Brain microvascular endothelial cell (primary cell): ENCODE data around the gene DLK2.

Experiments
- DNase-seq: peaks from one replicate; pipeline ENCODE4 v3.0.0-alpha.2; 2020
- H3K27ac ChIP-seq: fragments of 250-450 bp; sonication (Bioruptor Pico); 2 replicates; pipeline ENCODE4 v1.5.1; 2020; ENCODE audit warnings: mild to moderate bottlenecking, moderate library complexity
- H3K27me3 ChIP-seq: fragments of 250-450 bp; sonication (Bioruptor Pico); replicated peaks from 2 replicates; pipeline ENCODE4 v1.5.1; 2020; ENCODE audit warnings: mild to moderate bottlenecking
- H3K36me3 ChIP-seq: fragments of 250-450 bp; sonication (Bioruptor Pico); replicated peaks from 2 replicates; pipeline ENCODE4 v1.5.1; 2020; ENCODE audit warnings: mild to moderate bottlenecking
- H3K4me3 ChIP-seq: 2 replicates; pipeline ENCODE4 v1.5.1; 2011; ENCODE audit warnings: low read depth, mild to moderate bottlenecking, control low read depth, low read length, moderate library complexity
- in situ Hi-C: cut with HindIII; loops from 2 replicates; pipeline ENCODE4 v1.10.0; 2017; ENCODE audit warnings: low sequenced_read_pairs, low pct_ligation_motif_present
- TF ChIP-seq, protein P1 (sequence below): IDR thresholded peaks from 2 replicates; pipeline ENCODE4 v1.5.1; 2011; ENCODE audit warnings: low read depth, mild to moderate bottlenecking, moderate library complexity, low read length, control low read depth, inconsistent platforms; ENCODE audit errors: missing control alignments

Gene DLK2

DNA sequence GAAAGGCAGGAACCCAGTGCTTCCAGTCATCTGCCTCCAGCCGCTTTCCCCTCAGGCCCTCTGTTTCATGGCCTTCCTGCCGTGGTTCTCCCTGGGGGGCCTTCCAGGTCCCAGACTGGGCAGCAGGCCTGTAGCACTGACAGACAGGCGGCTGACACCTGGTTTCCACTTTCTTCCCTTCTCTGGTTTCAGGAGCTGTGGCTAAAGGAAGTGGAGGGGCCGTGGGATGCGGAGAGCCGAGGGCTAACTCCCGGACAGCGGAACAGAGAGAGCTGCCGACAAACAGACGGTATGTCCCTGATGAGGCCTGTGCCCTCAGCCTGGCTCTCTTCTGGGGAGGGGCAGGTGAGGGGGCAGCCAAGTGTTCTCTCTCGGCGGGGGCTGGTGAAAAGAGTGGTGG lies 42.3 kb upstream of the DLK2 start:
- H3K27ac ChIP-seq = no peak overlapping the region
- in situ Hi-C loops = no loop called here
- no peak for DNase-seq
- H3K36me3 ChIP-seq = peaks cover 32% of the 10 kb centered on the region
- H3K27me3 ChIP-seq = no peaks in the 10 kb centered on the region
- H3K4me3 ChIP-seq = no peak overlapping the region
- TF ChIP-seq, protein P1, sequence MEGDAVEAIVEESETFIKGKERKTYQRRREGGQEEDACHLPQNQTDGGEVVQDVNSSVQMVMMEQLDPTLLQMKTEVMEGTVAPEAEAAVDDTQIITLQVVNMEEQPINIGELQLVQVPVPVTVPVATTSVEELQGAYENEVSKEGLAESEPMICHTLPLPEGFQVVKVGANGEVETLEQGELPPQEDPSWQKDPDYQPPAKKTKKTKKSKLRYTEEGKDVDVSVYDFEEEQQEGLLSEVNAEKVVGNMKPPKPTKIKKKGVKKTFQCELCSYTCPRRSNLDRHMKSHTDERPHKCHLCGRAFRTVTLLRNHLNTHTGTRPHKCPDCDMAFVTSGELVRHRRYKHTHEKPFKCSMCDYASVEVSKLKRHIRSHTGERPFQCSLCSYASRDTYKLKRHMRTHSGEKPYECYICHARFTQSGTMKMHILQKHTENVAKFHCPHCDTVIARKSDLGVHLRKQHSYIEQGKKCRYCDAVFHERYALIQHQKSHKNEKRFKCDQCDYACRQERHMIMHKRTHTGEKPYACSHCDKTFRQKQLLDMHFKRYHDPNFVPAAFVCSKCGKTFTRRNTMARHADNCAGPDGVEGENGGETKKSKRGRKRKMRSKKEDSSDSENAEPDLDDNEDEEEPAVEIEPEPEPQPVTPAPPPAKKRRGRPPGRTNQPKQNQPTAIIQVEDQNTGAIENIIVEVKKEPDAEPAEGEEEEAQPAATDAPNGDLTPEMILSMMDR = no peak

DNA sequence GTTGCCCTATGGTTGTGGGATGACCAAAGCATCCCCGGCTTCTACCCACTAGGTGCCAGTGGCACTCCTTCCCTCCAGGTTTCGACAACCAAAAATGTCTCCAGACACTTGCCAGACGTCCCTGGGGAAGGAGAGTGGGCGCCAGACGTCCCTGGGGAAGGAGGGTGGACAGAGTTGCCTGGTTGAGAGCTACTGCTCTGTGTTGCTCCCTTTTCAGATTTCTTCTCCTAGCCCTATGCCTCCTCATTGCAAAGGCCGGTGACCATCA lies 41.7 kb upstream of the DLK2 start:
- no peak for DNase-seq
- TF ChIP-seq, protein P1 = no peak
- H3K27ac ChIP-seq = no peak overlapping the region
- H3K36me3 ChIP-seq = peaks cover 27% of the 10 kb centered on the region
- H3K27me3 ChIP-seq = no peaks in the 10 kb centered on the region
- in situ Hi-C loops = no loop called here
- H3K4me3 ChIP-seq = no peak overlapping the region

GRCh38 chr6:43496370-43497128 lies 41.2 kb upstream of the DLK2 start:
- TF ChIP-seq, protein P1 = peak; percentile 77
- Histone ChIP-seq H3K4me3 (no peak overlapping the region), H3K27me3 (no peaks in the 10 kb centered on the region), H3K36me3 (peaks cover 27% of the 10 kb centered on the region), H3K27ac (no peak overlapping the region)
- in situ Hi-C loops = no loop called here
- peak; percentile 38 for DNase-seq

DNA sequence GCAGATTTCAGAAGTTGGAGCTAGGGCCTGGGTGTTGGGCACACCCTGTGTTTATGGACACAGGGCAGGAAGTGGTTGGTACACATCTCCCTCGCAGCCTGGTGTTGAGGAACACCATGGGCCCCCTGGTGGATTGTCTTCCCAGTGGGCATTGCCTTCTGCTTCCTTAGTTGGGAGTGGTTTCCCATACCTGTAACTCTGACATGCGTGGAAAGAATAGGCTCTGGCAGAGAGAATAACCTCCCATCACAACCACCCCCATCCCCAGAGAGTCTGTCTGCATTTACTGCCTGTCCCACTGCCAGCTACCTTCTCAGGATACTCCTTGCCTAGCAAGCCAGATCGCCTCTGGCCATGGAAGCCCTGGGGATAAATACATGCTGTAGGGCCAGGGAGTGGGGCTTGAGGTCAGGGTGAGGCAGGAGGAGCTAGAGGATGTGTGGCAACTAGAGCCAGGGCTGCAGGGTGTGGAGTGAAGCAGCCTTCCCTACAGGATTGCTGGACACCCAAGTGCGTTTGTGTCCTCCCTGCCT lies 40.1 kb upstream of the DLK2 start:
- no peak for DNase-seq
- H3K36me3 ChIP-seq = peaks cover 23% of the 10 kb centered on the region
- H3K27me3 ChIP-seq = no peaks in the 10 kb centered on the region
- TF ChIP-seq, protein P1 = peak; percentile 52
- H3K27ac ChIP-seq = no peak overlapping the region
- in situ Hi-C loops = no loop called here
- no peak overlapping the region for H3K4me3 ChIP-seq

DNA sequence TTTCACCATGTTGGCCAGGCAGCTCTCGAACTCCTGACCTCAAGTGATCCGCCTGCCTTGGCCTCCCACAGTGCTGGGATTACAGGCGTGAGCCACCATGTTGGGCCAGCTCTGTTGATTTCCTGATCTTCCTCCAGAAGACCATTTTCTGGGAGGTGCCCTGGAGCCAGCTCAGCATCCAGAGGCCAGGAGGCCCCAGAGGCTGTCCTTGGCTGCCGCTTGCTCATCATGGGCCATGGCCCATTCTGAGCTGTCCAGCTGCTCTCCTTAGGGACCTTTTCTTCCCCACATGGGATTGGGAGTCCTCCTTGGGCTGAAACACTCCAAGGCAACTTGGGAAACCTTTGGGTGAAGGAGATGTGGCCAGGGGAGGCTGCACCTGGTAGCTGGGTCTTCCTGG lies 39.4 kb upstream of the DLK2 start:
- H3K27me3 ChIP-seq = no peaks in the 10 kb centered on the region
- peaks cover 16% of the 10 kb centered on the region for H3K36me3 ChIP-seq
- in situ Hi-C loops = no loop called here
- no peak overlapping the region for H3K4me3 ChIP-seq
- TF ChIP-seq, protein P1 = no peak
- no peak for DNase-seq
- H3K27ac ChIP-seq = no peak overlapping the region

DNA sequence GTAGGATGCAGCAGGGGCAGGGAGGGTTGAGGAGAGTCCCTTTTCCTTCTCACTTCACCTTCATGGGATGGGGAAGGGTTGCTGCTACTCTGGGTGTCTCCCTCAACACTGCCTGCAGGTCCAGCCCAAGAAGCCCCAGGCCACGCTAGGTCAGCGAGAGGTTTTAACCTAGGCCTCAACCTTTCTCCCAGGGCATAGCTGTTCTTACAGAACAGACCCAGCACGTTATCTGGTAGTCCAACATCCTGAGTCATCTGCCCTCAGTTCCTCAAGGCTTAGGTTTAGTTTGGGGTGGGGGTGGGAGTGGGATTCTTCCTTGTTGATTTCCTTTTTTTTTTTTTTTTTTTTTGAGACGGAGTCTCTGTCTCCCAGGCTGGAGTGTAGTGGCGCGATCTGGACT lies 39.0 kb upstream of the DLK2 start:
- in situ Hi-C loops = no loop called here
- H3K27ac ChIP-seq = no peak overlapping the region
- no peak overlapping the region for H3K4me3 ChIP-seq
- peaks cover 11% of the 10 kb centered on the region for H3K36me3 ChIP-seq
- no peaks in the 10 kb centered on the region for H3K27me3 ChIP-seq
- DNase-seq = no peak
- TF ChIP-seq, protein P1 = no peak
